PFSK-1 (cell line): ENCODE measurements around the gene FRMD4A.

ENCODE experiments used
- FOXP2 ChIP-seq: optimal IDR thresholded peaks from 2 replicates; pipeline ENCODE3; 2011; ENCODE audit warnings: borderline replicate concordance, control low read depth, inconsistent platforms; ENCODE audit not compliant: insufficient read depth; ENCODE audit errors: extremely low read length, extremely low read depth
- POLR2AphosphoS5 ChIP-seq: IDR thresholded peaks from 2 replicates; pipeline ENCODE4 v1.6.1; 2012; ENCODE audit warnings: low read depth, mild to moderate bottlenecking, control low read depth, low read length, moderate library complexity
- SIN3A ChIP-seq: IDR thresholded peaks from 2 replicates; pipeline ENCODE4 v1.6.1; 2012; ENCODE audit warnings: mild to moderate bottlenecking, low read length, moderate library complexity, borderline replicate concordance; ENCODE audit not compliant: insufficient read depth
- TAF1 ChIP-seq: IDR thresholded peaks from 2 replicates; pipeline ENCODE4 v1.6.1; 2012; ENCODE audit warnings: low read length, control low read depth, borderline replicate concordance; ENCODE audit not compliant: insufficient read depth
- TF ChIP-seq, protein P1 (sequence below), 2 experiments: IDR thresholded peaks; 2 replicates each; pipeline versions ENCODE4 v1.6.1 to v1.8.0; 2011 to 2012; ENCODE audit warnings: low read depth in 2 of 2, low read length in 2 of 2, control low read depth in 1 of 2, inconsistent platforms in 1 of 2, mild to moderate bottlenecking in 1 of 2, moderate library complexity in 1 of 2; ENCODE audit not compliant: insufficient read depth in 1 of 2

FRMD4A gene

DNA sequence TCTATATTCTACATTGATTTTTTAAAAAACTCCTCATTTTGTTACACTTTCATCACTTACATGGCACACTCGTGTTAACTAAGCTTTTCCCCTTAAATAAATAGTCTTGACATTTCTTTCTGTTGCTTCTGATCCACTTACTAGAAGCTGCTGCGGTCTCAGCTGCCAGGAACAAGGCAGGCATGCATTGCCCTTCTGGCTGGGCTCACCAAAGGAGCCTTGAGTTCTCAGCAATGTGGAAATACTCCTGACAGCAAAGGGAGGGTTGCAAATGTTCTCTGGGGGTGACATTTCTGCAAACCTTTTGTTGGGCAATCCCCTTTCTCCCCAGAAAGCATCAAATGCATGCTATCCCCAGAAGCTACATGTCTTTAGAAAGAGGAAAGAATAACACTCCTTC is 393.9 kb downstream of the FRMD4A start:
- no peak for TF ChIP-seq FOXP2
- TF ChIP-seq SIN3A = no peak

DNA sequence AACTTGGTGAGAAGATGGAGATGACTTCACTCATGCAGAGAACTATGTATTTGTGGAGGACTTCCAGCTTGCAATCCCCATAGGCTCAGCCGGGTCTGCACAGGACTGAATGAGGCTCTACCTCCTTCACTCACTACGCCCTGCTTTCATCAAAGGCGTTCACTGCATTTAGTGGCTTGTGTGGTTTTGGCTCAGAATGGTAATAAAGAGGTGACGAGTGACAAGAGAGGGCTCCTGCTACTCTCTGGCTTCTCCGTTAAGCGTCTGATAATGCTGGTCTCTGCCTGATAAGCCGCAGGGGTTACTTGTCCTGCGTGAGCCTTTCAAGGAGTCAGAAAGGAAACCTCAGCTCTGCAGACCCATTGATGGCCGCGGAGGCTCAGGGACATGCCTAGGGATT is 400.6 kb downstream of the FRMD4A start:
- no peak for TF ChIP-seq POLR2AphosphoS5
- no peak for TF ChIP-seq SIN3A
- TF ChIP-seq, protein P1, sequence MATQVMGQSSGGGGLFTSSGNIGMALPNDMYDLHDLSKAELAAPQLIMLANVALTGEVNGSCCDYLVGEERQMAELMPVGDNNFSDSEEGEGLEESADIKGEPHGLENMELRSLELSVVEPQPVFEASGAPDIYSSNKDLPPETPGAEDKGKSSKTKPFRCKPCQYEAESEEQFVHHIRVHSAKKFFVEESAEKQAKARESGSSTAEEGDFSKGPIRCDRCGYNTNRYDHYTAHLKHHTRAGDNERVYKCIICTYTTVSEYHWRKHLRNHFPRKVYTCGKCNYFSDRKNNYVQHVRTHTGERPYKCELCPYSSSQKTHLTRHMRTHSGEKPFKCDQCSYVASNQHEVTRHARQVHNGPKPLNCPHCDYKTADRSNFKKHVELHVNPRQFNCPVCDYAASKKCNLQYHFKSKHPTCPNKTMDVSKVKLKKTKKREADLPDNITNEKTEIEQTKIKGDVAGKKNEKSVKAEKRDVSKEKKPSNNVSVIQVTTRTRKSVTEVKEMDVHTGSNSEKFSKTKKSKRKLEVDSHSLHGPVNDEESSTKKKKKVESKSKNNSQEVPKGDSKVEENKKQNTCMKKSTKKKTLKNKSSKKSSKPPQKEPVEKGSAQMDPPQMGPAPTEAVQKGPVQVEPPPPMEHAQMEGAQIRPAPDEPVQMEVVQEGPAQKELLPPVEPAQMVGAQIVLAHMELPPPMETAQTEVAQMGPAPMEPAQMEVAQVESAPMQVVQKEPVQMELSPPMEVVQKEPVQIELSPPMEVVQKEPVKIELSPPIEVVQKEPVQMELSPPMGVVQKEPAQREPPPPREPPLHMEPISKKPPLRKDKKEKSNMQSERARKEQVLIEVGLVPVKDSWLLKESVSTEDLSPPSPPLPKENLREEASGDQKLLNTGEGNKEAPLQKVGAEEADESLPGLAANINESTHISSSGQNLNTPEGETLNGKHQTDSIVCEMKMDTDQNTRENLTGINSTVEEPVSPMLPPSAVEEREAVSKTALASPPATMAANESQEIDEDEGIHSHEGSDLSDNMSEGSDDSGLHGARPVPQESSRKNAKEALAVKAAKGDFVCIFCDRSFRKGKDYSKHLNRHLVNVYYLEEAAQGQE (IDR thresholded peaks at IDR 0.05; ENCODE audit: insufficient read depth in 1 of 2, low read depth in 2 of 2, low read length in 2 of 2) = no peak
- no peak for TF ChIP-seq TAF1
- no peak for TF ChIP-seq FOXP2

DNA sequence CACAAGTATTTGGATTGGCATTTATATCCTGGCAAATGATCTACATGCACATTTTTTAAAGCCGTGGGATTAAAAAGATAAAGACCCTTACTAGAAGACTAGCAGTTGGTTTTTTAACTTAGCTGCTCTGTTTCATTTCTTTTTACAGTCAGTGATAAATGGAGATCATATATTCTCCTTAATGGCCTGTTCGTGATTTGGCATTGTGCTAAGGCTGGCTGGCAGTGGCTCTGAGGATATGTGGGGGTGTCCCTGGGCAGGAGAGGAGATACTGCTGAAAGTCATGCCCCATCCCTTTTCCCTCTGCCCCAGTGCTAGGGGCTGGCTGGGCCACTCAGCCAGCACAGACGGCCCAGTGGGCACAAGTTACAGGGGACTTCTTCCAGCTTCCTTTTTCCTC is 402.3 kb downstream of the FRMD4A start:
- TF ChIP-seq TAF1 = no peak
- no peak for TF ChIP-seq SIN3A
- TF ChIP-seq FOXP2 = no peak
- TF ChIP-seq, protein P1 (IDR thresholded peaks at IDR 0.05; ENCODE audit: insufficient read depth in 1 of 2, low read depth in 2 of 2, low read length in 2 of 2) = no peak
- no peak for TF ChIP-seq POLR2AphosphoS5

DNA sequence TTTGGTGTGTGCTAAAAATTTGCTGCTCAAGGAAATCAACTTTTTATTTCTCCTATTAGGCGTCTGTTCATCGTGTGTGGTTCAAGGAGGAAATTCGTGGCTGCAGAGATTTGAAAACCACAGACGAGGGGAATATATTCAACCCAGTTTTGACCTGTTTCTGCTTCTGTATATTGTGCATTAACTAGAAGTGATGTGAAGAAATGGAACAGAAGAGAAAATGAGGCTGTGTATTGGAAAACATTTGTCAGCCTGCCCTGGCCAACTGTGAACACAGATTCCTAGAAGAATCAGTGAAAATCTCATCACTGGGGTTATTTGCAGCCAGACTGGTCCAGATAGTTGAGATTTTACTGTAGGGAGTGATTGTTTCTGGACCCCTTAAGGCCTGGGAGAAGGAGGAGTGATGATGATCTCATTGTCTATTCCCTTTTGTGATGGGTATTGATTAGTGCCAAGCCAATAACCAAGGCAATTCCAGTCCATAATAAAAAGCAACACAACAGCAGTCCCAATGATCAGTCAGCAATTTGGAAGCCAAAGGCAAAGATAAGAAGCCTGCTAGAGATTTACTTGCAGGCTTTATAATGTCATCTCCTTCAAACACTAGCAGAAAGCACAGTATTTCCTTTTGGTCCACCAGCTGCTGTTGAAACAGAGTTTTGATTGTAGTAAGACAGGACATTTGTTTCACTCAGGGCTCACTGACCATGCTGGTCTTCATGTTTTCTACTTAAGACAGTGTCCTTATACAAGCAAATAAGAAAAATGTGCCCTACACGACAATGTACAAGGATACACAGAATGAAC is 404.5 kb downstream of the FRMD4A start:
- TF ChIP-seq TAF1 (no peak), SIN3A (no peak), POLR2AphosphoS5 (no peak), FOXP2 (no peak)
- TF ChIP-seq, protein P1 (IDR thresholded peaks at IDR 0.05; ENCODE audit: insufficient read depth in 1 of 2, low read depth in 2 of 2, low read length in 2 of 2) = no peak

DNA sequence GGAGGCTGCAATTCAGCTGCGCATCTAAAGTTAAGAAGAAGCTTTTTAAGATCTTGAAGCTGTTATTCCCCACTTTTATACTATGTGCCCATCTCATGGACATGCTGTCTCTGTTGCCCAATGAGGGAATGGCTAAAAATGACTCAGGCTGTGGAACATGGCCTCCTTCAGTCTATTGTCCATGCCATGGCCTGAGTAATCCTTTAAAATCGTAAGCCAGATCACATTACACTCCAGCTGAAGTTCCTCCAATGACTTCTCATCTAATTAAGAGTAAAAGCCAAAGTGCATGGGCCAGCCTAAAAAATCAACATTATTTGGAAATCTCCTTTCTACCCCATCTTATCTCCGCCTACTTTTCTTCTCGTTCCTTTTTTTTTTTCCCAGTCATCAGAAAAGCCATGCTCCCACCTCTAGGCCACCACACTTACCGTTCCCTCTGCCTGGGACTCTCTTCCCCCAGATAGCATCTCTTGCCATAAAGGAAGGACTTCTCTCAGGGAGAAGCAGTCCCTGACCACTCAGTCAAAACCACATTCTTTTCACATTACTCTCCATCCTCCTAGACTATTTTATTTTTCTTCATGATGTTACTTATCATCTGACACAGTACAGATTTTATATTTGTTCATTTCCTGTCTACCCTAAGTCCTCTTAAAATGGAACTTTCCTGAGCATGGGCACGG is 406.5 kb downstream of the FRMD4A start:
- TF ChIP-seq SIN3A = no peak
- TF ChIP-seq POLR2AphosphoS5 = no peak

DNA sequence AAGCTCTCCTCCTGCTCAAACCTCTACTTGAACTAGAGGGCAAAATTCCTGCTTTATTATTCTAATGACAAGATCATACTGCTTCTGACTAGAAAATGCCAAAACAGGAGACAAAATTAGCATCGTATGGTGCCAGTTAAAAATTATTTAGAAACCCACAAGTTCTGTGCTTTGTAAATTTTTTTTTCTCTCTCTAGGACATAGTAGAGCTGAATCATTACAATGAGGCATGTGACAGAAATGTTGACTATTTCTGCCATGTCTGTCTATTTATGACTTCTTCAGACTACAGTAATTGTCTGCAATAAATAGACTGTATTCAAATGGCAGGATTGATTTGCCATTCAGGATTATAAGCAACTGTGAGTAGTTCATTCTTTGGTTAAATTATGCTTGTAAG is 408.1 kb downstream of the FRMD4A start:
- TF ChIP-seq TAF1 = no peak
- TF ChIP-seq SIN3A = no peak
